NCI-H1417 treated with DMSO at 0.1 percent for 48 hours (cell line): Measurements from ENCODE around the gene BDP1.
"Not testable (repeated sequence)": the region's sequence is repeated elsewhere in the genome, so short reads cannot be mapped to it uniquely, and the experiment has no call there.

Experiments used
- DNase-seq: peaks from one replicate; lab custom pipeline; 2025; lab: John Stamatoyannopoulos, UW

BDP1 gene

DNA sequence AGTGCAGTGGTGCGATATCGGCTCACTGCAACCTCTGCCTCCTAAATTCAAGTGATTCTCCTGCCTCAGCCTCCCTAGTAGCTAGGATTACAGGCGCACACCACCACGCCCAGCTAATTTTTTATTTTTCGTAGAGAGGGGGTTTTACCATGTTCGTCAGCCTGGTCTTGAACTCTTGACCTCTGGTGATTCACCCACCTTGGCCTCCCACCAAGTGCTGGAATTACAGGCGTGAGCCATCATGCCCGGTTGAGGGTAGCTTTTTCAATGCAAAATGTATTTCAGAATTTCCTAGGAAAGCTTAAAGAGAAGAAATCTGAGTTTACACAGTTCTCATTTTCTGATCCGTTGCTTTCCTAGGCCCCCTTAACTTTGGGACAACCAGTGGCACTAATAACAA is 15.7 kb downstream of the BDP1 start:
- no peak for DNase-seq

DNA sequence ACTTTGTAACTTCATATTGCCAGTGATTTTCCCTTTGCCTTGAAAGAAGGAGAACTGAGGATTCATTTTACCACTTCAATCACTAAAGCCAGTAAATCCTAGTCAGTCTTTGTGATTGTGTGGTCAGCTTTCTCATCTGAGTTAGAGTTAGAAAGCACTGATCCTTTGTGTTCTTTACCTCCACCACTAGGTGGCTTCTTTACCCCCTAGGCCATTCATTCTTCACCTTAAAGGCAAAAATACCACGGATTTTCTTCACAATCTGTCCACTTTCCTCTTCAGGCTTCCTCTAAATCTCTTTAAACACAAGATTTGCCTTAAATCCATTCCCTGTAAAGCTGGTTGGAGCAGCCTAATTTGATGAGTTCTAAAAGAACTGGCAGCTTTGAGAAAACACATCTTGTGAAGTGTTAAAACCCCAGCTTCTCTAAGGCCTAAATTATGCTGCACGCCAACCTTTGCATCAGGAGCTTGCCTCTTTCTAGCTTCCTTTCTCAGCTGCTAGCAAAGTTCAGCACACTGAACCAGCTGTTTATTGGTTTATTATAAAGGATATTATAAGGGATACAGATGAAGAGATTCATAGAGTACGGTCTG is 20.4 kb downstream of the BDP1 start:
- no peak for DNase-seq

DNA sequence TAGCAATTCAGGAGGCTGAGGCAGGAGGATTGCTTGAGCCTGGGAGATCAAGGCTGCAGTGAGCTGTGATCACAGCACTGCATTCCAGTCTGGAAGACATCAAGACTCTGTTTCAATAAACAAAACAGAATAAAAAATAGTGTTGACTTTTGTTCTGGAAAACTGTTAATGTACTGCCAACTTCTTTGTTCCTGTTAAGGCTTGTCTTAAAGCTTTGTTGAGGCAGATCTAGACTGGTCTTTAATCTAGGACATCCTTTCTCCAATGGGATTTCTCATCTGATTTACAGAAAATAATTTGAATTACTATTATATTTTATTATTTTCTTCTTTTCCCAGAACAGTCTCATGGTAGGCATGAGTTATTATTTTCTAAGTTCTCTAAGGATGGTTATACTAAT is 26.0 kb downstream of the BDP1 start:
- no peak for DNase-seq

DNA sequence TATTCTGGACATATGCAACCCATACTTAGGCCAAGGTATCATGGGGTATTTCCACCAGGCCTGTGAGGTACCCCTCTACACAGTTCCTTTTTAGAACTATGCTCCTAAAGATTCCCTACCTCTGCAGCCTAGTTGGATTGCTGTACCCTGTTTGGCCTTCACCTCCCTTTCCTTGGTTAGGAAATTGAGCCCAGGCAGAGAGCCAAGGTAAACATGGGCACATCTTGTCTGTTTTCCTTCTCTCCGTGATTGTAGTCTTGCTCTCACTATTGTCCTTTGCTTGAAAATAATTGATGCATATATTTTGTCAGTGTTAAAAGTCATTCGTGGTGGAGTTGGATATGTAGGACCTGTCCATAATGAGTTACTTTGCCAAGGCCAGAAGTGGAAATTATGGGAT is 26.7 kb downstream of the BDP1 start:
- no peak for DNase-seq

DNA sequence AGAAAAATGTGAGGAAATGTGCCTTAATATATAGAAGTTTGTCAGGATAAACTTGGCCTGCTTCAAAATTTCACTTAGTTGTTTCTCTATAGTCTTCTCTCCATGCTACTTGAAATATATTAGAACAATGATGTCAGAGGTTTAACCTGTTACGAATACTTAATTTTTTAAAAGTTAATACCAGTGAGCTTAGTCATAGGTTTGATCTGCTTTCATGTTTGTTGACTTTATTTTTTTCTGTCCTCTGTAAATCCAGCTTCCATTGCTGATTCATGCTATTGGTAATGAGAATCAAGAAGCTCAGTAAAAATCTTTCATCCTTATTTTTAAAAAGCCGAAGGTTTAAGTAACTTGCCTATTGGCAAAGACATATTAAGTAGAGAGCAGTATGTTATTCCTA is 27.9 kb downstream of the BDP1 start:
- DNase-seq: no peak

DNA sequence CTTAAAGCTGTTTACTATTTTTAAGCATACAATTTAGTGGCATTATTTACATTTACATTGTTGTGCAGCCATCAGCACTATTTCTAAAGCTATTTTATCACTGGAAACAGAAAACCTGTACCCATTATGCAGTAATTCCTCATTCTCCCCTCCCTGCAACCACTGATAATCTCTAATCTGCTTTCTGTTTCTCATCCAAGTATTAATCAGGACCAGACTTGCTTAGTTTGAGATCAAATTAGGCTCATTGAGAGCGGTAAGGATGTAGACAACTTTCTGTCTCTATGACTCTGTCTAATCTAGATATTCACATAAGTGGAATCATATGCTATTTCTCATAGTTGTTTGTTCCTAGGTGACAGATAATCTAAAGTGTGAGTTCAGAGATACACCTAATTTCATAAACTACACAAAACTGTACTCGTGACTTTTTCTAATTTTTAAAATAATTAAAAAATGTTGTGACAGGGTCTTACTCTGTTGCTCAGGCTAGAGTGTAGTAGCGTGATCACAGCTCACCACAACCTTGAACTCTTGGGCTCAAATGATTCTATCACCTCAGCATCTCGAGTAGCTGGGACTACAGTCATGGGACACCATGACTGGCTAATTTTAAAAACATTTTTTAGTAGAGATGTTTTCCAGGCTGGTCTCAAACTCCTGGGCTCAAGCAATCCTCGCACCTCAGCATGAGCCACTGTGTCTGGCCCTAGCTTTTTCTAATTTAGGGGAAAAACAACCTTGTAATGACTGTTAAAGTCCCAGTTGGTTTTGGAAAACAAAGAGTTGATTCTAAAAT is 37.6 kb downstream of the BDP1 start:
- DNase-seq: no peak

DNA sequence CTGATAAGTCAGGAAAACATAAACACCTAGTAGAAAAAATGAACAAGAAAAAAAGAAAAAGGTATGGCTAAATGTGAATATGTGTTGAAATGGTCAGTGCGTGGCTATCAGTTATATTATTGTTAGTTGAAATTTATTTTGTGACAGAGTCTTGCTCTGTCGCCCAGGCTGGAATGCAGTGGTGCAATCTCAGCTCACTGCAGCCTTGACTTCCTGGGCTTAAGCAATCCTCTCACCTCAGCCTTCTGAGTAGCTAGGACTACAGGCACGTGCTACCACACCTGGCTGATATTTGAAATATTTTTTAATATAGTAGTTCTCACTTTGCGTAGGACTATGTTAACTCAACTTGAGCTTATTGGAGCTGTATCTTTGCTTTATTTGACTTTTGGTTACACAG is 38.8 kb downstream of the BDP1 start:
- not testable (repeated sequence) for DNase-seq

DNA sequence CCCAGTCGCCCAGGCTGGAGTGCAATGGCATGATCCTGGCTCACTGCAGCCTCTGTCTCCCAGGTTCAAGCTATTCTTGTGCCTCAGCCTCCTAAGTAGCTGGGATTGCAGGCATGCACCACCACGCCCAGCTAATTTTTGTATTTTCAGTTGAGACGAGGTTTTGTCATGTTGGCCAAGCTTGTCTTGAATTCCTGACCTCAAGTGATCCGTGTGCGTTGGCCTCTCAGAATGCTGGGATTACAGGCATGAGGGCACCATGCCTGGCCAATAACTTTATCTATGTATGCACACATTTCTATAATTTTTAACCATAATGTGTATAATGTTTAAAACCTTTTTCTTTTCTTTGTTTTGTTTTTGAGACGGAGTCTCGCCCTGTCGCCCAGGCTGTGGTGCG is 43.3 kb downstream of the BDP1 start:
- not testable (repeated sequence) for DNase-seq

DNA sequence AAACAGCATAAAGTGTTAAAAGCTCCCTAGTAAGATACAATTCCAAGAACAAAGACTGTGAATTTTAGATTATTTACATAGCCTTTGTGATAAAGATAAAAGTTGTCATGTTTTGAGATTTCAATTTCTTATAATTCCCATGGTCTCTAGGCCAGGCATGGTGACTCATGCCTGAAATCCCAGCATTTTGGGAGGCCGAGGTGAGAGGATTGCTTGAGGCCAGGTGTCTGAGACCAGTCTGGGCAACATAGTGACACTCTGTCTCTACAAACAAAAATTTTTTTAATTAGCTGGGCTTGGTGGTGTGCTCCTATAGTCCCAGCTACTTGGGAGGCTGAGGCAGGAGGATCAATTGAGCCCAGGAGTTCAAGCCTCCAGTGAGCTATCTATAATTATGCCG is 48.1 kb downstream of the BDP1 start:
- DNase-seq: no peak

DNA sequence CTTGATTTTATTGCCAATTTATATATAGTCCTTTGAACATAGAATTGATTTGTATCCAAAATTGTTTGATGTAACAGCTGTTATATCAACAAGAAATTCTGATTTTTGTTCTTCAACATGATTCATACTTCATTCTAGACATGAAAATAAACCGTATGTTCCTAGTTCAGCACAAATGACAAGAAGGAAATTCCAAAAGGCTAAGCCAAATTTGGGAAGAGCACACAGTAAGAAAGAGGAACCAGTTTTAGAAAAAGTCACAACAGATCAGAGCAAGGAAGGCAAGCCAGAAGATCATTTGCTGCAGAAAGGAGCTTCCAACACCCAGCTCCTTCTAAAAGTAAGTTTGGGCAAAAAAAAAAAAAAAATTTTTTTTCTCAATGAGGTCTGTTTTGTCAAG is 66.7 kb downstream of the BDP1 start:
- no peak for DNase-seq

DNA sequence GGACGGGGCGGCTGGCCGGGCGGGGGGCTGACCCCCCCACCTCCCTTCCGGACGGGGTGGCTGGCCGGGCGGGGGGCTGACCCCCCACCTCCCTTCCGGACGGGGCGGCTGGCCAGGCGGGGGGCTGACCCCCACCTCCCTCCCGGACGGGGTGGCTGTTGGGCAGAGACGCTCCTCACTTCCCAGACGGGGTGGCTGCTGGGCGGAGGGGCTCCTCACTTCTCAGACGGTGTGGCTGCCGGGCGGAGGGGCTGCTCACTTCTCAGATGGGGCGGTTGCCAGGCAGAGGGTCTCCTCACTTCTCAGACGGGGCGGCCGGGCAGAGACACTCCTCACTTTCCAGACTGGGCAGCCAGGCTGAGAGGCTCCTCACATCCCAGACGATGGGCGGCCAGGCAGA is 70.2 kb downstream of the BDP1 start:
- not testable (repeated sequence) for DNase-seq

DNA sequence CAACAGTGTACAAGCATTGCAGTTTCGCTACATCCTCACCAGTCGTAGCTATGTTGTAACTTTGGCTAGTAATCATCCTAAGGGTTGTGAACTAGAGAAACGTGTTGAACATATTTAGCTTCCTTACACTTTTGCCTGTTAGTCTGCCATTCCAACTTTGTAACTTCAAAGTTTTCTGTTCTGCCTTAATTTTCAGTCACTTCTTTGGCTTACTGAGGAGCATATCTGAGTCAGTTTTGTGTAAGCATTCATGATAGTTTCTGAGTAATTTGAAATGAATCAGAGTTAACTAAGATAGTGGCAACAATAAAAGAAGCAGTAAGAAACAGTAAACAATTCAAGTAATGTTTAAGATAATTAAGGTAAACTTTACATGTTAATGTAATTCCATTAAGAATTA is 72.8 kb downstream of the BDP1 start:
- no peak for DNase-seq

DNA sequence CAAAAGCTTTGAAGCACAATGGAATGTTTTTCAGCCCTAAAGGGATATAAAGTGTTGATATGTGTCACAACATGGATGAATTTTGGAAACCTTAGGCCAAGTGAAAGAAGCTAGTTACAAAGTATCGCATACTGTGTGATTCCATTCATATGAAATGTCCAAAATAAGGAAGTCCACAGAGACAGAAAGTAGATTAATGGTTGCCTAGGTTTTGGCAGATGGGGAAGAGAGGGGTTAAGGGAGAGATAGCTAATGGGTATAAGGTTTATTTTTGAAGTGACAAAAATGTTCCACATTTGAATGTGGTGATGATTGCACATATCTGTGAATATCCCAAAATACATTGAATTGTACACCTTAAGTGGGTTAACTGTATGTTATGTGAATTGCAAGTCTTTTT is 74.2 kb downstream of the BDP1 start:
- DNase-seq: no peak

DNA sequence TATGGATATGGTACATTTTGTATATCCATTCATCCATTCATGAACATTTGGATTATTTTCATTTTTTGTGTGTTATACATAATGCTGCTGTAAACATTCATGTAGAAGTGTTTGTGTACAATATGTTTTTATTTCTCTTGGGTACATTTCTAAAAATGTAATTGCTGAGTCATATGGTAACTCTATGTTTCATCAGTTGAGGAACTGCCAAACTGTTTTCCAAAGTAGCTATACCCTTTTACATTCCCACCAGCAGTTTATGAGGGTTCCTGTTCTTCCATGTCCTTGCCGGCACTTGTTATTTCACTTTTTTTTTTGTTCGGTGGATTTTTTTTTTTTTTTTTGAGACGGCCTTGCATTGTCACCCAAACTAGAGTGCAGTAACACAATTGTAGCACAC is 77.7 kb downstream of the BDP1 start:
- no peak for DNase-seq

DNA sequence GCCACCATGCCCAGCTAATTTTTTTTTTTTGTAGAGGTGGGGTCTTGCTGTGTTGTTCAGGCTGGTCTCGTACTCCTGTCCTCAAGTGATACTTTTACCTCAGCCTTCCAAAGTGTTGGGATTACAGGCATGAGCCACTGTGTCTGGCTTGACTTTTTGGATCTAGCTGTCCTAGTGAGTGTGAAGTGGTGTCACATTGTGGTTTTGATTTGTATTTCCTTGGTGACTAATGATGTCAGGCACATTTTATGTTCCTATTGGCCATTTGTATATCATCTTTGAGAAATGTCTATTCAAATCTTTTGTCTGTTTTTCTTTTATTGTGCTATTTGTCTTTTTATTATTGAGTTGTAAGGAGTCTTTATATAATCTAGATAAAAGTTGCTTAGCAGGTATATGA is 78.2 kb downstream of the BDP1 start:
- DNase-seq: no peak

DNA sequence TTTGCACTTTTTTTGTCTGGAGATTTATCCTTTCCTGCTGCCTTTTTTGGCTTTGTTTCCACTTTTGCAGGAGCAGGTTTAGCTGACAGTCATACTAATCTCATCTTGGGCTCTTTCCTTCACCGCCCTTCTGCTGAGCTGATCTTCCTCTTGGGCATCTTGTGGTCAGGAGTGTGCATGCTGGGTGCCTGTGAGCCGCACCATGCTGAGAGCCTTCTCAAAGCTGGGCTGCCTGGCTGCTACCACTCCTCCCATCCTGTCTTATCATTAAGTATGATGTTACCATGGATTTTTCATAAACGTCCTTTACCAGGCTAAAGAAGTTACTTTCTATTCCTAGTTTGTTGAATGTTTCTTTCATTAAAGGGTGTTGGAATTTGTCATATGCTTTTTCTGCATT is 82.2 kb downstream of the BDP1 start:
- DNase-seq: no peak

DNA sequence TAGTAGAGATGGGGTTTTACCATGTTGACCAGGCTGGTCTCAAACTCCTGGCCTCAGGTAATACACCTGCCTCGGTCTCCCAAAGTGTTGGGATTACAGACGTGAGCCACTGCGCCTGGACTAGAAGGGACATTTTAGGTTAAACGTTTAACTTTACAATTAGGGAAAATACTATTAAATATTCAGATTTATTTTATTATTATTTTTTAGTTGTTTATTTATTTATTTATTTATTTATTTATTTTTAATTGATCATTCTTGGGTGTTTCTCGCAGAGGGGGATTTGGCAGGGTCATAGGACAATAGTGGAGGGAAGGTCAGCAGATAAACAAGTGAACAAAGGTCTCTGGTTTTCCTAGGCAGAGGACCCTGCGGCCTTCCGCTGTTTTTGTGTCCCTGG is 95.4 kb downstream of the BDP1 start:
- DNase-seq: not testable (repeated sequence)

DNA sequence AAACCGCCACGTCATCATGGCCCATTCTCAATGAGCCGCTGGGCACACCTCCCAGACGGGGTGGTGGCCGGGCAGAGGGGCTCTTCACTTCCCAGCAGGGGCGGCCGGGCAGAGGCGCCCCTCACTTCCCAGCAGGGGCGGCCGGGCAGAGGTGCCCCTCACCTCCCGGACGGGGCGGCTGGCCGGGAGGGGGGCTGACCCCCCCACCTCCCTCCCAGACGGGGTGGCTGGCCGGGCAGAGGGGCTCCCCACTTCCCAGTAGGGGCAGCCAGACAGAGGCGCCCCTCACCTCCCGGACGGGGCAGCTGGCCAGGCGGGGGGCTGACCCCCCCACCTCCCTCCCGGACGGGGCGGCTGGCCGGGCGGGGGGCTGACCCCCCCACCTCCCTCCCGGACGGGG is 96.1 kb downstream of the BDP1 start:
- not testable (repeated sequence) for DNase-seq

DNA sequence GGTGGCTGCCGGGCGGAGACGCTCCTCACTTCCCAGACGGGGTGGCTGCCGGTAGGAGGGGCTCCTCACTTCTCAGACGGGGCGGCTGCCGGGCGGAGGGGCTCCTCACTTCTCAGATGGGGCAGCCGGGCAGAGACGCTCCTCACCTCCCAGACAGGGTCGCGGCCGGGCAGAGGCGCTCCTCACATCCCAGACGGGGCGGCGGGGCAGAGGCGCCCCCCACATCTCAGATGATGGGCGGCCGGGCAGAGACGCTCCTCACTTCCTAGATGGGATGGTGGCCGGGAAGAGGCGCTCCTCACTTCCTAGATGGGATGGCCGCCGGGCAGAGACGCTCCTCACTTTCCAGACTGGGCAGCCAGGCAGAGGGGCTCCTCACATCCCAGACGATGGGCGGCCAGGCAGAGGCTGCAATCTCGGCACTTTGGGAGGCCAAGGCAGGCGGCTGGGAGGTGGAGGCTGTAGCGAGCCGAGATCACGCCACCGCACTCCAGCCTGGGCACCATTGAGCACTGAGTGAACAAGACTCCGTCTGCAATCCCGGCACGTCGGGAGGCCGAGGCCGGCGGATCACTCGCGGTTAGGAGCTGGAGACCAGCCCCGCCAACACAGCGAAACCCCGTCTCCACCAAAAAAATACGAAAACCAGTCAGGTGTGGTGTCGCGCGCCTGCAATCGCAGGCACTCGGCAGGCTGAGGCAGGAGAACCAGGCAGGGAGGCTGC is 96.7 kb downstream of the BDP1 start:
- DNase-seq: not testable (repeated sequence)

DNA sequence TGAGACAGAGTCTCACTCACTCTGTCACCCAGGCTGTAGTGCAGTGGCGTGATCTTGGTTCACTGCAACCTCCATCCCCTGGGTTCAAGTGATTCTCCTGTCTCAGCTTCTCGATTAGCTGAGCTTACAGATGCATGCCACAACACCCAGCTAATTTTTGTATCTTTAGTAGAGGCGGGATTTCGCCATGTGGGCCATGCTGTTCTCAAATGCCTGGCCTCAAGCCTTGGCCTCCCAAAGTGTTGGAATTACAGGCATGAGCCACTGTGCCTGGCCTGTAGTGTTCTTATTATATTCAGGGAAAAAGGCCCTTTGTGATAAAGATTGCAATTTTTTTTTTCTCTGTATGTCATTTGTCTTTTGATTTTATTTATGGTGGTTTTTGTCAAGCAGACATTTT is 107.7 kb downstream of the BDP1 start:
- no peak for DNase-seq

DNA sequence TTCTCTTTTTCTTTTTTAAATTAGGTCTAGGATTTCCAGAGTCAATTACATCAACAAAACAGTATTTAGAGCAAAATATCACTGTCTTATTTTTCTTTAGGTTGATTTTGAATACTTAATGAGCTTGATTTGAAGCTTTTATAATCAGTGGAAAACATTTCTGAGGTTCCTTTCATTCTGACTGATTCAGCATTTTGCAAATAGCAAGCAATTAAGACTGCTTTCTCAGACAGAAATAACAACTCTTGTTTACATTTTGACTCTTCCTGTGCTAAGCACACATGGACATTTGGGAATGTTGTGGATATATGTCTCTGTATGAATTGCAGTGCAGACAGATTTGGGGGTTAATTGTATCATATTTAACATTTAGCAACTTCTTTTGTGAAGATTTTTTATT is 109.4 kb downstream of the BDP1 start:
- no peak for DNase-seq

DNA sequence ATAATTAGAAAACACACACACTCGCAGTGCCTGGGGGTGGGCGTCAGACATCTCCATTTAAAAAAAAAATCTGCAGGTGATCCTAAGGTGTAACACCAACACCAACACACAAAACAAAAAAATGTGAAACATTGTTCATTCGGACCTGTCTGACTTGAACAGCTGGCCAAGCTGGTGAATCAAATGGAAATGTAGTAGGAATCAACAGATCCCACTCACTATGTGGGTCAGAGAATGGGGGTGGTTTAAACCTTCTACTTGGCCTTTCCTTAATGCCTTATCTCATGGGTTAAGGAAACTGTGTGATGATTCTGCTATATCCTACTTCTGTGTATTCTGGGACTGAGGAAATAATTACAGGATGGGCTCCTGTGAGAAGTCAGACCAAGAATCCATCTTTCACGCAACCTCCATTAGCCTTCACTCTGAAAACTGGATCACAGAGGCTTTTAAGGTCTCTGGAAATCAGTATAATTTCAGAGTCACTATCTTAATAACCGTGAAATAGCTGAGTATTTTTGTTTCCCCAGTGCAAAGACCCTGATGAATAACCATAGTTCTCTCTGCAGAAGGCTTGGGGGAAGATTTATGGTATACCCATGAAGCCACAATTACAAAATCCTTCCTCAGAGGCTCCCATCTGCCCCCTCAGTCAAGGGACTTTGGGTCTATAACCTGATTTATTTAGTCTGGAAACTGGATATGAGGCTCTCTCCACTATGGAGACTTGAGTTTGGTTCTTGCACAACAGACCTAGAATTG is 114.5 kb downstream of the BDP1 start:
- DNase-seq: no peak

DNA sequence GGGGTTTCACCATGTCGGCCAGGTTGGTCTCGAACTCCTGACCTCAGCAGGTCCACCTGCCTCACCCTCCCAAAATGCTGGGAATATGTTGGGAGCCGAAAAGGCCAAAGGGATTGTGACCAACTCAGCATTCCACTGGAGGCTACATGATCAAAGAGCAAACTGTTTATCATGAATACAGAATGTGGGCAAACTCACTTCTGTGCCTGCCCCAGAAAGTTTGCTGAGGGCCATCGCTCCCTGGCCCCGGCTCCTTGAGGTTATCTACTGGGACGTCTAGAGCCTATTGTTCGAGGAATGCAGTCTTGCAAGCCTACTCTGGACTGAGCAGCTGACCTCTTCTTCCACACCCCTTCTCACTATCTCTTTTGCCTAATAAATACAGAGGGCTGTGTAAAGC is 116.4 kb downstream of the BDP1 start:
- DNase-seq: not testable (repeated sequence)
